Measurements from ENCODE around the gene FADS6.

GRCh38 chr17:74879308-74879707, 14.1 kb downstream of the FADS6 start:
- TF ChIP-seq CTCF (conservative IDR thresholded peaks at IDR 0.05; ENCODE audit: low read depth, low read length), result no peak
- TF ChIP-seq EZH2 (IDR thresholded peaks at IDR 0.05; ENCODE audit: low read length, unreplicated experiment), result no peak
- TF ChIP-seq EZH2phosphoT487 (IDR thresholded peaks at IDR 0.05; ENCODE audit: borderline replicate concordance, low read length), result no peak

Measured in PC-3 (cell line).